Measurements from ENCODE around the gene ZNF684. TPM values are rescaled to one million over a fixed set of nuclear protein-coding genes. Genes with fewer than 3 reads are reported as not detected.

The ZNF684 gene
- total and polyA plus RNA-seq, 9 of the 15 experiments (the other 6 are each of a cell fraction or from before 2014, with no cell fraction given): 4.8 to 8.8 (median 5.5) TPM

- TF ChIP-seq HNRNPK (IDR thresholded peaks at IDR 0.05; ENCODE audit: low read depth, low read length, poor library complexity, severe bottlenecking) (no peak), CBFB (CRISPR knock-in tag; IDR thresholded peaks at IDR 0.05) (no peak), POLR2B (IDR thresholded peaks at IDR 0.05; ENCODE audit: low read depth, partially characterized antibody) (no peak), BRD4 (IDR thresholded peaks at IDR 0.05) (no peak), RERE (CRISPR knock-in tag; IDR thresholded peaks at IDR 0.05; ENCODE audit: borderline replicate concordance) (no peak), RFX5 (IDR thresholded peaks at IDR 0.05; ENCODE audit: low read depth, low read length) (no peak), TEAD1 (CRISPR knock-in tag; IDR thresholded peaks at IDR 0.05) (peak in 1 of 2 experiments; percentile 35; a peak in 1 of 4 replicates), GATAD2A (IDR thresholded peaks at IDR 0.05) (no peak), KAT2B (IDR thresholded peaks at IDR 0.05; ENCODE audit: low read depth, low read length) (no peak), E2F5 (CRISPR knock-in tag; IDR thresholded peaks at IDR 0.05) (no peak), NR2C2 (CRISPR knock-in tag; IDR thresholded peaks at IDR 0.05) (no peak), NR2C2 (tag; IDR thresholded peaks at IDR 0.05) (no peak), ZNF75A (CRISPR knock-in tag; IDR thresholded peaks at IDR 0.05) (peak; percentile 98), MBD1 (CRISPR knock-in tag; IDR thresholded peaks at IDR 0.05) (no peak), SMAD4 (CRISPR knock-in tag; conservative IDR thresholded peaks at IDR 0.05) (no peak), NKRF (IDR thresholded peaks at IDR 0.05; ENCODE audit: borderline replicate concordance) (no peak), HNRNPUL1 (IDR thresholded peaks at IDR 0.05; ENCODE audit: low read length) (no peak), ZBTB1 (CRISPR knock-in tag; IDR thresholded peaks at IDR 0.05; ENCODE audit: borderline replicate concordance, low read depth) (no peak), ZFP30 (CRISPR knock-in tag; IDR thresholded peaks at IDR 0.05; ENCODE audit: borderline replicate concordance) (no peak), MED1 (CRISPR knock-in tag; IDR thresholded peaks at IDR 0.05; ENCODE audit: borderline replicate concordance) (no peak)
These were observed 15.5 kb downstream of the ZNF684 start (continued) for GRCh38 chr1:40546957-40547356.

Data from K562 (cell line).